NCI-H2171 treated with DMSO at 0.1 percent for 48 hours (cell line): ENCODE data around the gene RPS6KA2.

Source experiments
- DNase-seq: peaks from one replicate; lab custom pipeline; 2025; lab: John Stamatoyannopoulos, UW

The RPS6KA2 gene

DNA sequence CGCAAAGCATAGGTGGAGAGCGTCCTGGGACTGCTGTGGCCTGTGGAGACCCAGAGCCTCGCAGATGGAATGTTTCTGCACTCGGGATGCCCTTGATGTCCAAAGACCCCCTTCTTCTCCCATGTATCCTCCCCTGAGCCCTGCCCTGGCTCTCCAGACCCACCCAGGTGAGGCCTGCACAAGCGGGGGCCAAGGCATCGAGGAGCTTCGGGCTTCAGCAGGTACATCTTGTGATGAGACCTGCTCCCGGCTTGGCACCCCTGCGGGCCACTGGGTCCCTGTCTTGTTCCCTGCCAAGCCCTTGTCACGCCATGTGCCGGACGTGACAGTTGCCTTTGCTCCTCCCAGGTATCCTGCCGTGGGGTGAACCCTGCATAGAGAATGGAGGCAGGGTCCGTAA, 125.8 kb downstream of the RPS6KA2 start:
- no peak for DNase-seq

DNA sequence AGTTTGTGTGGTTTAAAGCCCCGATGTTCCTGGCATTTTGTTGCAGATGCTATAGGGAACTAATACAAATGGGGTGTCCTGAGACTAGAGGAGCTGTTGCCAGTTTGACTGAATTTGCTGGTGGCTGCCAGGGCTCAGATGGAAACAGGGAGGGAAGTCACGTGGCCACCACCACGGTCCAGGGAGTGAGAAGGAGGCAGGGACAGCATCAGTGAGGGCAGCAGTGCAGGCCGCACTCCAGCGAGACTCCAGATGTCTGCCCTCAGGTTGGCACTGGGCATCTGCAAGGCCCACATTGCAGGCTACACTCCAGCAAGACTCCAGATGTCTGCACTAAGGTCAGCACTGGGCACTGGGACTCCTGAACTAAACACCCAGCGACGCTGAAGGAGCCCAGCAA, 126.8 kb downstream of the RPS6KA2 start:
- no peak for DNase-seq

DNA sequence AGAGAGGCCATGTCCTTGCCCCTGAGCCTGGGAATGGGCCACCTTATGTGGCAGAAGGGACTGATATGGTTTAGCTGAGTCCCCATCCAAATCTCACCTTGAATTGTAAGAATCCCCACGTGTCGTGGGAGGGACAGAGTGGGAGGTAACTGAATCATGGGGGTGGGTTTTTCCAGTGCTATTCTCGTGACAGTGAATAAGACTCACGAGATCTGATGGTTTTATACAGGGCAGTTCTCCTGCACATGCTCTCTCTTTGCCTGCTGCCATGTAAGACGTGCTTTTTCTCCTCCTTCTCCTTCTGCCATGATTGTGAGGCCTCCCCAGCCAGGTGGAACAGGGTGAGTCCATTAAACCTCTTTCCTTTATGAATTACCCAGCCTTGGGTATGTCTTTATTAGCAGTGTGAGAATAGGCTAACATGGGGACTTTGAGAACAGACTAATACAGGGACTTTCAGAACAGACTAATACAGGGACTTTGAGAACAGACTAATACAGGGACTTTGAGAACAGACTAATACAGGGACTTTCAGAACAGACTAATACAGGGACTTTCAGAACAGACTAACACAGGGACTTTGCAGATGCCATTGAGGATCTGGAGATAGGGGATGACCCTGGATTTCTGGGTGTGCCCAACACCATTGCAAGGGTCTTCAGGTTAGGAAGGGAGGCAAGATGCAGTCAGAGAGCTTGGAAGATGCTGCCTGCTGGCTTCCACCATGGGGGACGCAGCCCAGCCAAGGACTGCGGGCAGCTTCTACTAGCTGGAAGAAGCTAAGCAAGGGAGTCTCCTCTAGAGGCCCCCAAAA, 127.5 kb downstream of the RPS6KA2 start:
- DNase-seq = no peak

DNA sequence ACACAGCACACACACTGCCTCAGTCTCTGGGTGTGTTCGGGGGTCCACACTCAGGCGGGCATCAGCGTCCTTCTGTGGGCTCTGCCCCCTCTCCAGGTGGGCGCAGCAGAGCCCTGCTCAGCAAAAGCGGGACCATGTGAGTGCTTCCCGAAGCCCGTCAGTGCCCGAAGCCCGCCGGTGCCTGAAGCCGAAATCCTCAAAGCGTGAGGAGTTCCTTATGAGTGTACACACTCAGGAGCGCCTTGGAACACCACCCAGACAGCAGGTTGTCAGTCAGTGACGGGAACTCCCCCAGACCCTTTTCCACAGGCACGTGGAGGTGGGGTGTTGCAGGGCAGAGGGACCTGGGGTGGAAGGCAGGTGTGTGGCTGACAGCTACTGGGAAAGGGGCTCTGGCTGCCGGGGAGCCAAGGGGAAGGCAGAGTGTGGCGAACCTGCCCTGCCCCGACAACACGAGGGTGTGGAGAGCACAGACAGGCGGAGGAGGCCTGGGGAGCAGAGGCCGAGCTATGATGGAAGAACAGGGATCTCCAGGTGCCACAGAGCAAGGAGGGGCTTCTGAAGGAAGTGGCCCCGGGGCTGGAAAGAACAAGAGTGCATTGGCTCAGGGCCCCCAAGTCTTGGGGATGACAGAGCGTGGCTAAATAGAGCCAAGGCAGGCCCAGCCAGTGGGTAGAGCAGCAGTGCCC, 128.2 kb downstream of the RPS6KA2 start:
- DNase-seq = no peak

DNA sequence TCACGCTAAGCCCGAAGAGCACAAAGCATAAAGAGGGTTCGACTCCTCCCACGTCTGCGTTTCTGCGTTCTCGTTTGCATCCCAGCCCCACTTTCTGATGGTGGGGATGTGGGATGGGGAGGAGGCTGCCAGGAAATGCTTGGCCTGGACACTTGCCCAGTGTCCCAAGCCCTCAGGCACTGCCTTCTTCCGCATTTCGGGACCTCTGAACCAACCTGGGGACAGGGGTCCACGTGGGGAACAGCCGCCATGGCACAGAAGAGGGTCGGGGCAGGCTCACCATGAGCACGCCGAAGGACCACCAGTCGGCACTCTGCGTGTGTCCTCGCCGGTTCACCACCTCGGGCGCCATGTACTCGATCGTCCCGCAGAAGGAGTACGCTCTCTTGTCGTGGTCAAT, 128.8 kb downstream of the RPS6KA2 start:
- no peak for DNase-seq

DNA sequence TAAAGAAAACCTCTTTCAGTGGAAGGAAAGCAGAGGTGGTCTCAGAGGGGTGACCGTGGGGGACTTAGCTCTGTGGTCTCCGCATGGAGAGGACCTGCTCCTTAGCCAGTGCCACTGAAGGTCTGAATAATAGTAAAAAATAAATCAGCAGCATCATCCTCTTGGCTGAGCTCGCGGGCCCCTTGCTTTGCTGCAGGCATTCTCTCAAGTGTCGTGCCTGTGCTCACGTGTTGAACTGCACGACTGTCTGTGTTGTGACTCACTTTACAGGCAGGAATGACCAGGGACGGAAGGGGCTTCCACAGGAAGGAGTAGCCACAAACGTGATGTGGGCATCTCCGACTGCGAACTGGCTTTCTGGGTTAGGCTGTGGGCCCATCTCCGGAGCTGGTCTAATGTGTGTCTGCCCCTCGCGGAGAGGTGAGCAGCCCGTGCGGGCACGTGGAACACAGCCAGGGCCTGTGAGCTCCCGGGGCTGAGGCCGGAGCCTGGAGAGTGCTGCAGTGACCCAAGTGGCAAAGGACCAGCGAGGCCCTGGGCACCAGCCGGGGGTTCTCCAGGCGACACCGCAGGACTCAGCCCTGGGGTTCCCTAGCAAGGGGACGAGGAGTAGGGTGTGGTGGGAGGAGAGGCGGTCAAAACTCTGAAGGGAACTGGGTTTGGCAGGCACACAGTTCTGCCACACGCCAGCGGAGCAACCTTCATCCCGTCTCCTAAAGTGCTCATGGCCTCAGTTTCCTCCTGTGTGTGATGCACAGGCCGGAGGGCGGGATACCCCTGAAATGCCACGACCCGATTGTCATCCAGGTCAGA, 129.8 kb downstream of the RPS6KA2 start:
- no peak for DNase-seq

DNA sequence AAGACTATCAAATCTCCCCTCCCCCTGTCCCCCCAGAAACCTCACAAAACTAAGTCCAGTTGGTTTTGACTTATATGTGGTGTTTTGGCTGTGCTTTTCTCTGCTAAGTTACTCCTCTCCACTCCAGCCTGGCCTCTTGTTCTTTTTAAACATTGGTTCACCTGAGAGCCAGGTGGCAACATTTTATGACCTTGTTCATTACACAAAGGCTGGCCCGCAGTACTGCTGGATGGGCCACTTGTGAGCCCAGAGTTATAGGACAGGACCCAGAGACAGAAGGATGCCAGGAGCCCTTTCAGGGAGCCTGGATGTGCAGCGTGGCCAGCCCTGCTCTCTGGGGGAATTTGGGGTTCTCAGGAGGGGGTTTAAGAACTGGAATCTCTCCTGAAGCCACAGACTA, 130.6 kb downstream of the RPS6KA2 start:
- no peak for DNase-seq

DNA sequence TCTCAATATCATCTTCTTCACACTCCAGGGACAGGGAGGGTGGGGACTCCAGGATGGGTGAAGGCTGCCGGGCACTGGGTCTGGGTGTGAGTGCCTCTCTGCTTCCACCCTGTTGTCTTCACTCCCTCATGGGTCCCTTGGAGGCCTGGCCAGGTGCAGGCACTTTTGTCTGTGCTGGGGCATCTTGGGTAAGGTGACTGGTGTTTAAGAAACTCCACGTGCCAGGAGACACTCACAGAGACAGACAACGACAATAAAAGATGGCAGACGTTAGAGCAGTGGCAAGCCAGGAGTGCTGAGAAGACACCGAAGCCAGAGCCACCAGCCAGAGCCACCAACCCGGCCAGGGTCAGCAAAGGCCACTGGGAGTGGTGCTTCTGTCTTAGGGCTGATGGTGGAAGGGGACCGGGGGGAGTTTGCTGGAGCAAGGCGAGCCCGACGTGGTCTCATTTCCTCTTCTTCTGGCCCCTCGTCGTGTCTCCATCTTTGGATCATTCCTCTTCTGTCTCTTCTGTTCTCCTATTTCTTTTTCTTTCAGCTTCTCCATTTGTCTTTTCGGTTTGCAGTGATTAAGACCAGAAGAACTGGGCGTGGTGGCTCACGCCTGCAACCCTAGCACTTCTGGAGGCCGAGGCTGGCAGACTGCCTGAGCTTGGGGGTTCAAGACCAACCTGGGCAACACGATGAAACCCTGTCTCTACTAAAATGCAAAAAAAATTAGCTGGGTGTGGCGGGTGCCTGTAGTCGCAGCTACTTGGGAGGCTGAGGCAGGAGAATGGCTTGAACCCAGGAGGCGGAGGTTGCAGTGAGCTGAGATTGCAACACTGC, 131.3 kb downstream of the RPS6KA2 start:
- no peak for DNase-seq

DNA sequence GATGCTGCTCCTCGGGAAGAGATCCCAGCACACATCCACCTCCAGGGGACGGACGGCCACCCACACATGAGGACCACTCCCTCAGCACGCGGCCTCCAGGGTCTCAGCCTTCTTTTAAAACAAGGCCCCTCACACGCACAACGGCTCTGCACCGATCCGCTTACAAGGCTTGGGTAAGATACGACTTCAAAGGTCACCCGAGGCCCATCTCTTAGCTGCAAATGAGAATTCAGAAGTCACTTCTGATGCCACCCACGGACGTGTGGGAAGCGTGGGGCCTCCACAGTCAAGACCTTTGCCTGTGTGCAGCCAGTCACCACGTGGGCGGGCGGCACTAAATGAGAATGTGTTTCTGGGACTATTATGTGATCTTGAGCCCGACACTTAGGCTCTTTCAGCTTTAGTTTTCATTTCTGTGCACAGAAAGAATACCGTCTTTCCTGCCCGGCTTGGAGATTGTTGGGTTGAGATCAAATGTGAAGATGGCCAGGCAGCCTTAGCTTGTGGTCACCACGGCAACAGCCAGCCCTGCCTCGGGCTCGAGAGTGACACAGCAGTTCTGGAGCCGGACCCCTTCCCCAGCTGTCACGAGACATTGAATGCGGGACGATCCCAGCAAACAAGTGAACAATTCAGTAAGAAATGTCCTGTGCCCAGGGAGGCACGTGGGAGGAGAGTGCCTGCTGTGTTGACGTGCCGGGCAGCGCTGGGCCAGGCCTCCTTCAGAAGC, 132.1 kb downstream of the RPS6KA2 start:
- DNase-seq = no peak

DNA sequence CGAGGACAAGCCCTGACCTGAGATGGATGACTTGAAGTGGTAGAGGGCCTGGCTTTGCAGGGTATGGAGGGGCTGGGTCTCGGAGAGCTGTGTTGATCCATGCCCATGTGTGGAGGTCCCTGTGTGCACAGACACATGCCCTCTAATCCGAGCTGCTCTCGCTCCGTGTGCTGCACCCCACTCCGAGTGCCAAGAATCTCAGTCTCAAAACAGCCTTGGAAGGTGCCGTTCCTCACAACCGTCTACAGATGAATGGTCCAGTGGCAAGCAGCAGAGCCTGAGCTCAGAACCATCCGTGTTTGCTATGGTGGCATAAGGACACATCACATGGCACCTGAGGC, 133.0 kb downstream of the RPS6KA2 start:
- no peak for DNase-seq

DNA sequence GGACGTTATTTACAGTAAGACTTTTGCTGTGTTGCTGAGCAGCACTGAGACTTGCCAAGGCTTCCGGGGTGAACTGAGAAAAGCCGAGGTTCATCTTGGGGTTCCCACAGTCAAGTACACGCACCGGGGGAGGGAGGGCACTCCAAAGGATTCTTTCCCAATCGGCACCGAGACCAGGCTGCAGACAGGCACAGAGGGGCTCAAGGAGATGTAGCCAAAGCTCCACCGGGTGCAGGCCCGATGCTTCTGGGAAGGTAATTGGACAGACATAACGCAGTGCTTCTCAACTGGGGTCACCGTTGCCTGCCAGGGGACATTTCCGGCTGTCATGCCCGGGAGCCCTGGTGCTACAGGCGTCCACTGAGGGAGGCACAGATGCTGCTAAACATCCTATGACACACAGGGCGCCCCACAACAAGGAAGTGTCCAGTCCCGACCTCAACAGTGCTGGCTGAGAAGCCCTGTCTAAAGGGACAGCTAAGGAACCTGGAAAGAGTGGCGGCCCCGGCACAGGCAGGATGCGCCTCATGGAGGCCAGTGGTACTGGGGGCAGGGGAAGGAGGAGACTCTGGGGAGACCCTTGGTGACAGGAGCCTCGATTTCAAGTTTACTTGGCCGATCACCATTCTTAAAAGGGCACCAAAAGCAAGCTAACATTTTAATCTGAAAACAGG, 133.5 kb downstream of the RPS6KA2 start:
- DNase-seq = no peak

DNA sequence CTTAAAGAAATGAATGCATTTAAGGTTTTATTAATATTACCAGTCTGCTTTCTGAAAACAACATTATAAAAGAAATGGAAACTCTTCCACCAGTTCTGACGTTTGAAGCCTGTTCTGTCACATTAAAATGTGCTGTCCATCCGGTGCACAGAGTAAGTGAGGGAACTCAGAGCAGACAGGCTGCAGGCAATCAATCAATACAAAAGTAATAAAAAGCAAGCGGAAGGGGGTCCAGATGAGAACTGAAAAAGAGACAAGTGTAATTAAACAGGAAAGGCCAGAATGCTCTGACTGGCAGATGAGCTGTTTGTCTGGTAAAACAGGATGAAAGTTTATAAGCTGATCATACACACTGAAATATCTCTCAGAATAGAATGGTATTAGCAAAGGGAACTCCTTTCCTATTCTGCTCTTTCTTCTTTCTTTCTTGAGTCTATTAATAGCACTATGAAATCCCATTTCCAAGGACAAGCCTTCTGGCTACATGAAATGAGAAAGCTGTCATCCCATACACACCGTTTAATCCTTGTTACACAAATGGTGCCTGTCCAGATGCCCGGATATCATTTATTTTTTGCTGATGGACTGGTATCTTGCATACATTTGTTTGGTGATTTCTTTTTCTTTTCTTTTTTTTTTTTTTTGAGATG, 134.8 kb downstream of the RPS6KA2 start:
- no peak for DNase-seq

DNA sequence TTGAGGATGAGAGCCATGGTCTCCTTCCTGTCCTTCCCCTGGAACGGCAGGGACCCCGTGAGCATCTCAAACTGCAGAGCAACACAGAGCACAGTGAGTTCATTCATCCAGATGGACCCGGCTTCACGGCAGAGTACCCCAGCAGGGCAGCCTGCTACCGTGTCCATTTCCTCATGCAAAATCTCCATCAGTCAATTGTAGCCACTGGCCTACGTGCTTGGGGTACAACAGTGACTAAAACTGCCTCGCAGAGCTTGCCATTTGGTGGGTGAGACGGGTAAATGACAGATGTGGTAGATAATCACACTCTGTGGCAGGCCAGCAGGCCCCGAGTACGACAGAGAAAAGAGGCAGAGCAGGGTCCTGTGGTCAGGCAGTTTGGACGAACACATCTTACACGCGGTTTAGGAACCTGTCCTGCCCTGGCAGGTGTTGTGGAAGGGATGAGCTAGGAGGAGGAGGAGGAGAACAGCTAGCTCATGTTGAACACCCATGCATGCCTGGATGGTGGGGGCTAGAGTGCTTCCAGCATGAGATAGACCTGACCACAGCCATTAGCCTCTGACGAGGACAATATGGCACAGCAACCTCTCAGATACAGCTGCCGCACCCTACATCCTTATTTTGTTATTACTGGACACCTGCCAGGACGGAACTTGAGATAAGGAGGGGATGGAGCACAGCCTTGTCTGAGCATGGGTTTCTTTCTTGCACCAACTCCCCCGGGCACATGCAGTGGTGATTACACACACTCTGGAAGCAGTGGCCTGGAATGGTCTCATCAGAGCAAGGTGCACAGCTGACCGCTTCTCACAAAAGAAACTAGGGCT, 136.2 kb downstream of the RPS6KA2 start:
- DNase-seq = peak; percentile 77

DNA sequence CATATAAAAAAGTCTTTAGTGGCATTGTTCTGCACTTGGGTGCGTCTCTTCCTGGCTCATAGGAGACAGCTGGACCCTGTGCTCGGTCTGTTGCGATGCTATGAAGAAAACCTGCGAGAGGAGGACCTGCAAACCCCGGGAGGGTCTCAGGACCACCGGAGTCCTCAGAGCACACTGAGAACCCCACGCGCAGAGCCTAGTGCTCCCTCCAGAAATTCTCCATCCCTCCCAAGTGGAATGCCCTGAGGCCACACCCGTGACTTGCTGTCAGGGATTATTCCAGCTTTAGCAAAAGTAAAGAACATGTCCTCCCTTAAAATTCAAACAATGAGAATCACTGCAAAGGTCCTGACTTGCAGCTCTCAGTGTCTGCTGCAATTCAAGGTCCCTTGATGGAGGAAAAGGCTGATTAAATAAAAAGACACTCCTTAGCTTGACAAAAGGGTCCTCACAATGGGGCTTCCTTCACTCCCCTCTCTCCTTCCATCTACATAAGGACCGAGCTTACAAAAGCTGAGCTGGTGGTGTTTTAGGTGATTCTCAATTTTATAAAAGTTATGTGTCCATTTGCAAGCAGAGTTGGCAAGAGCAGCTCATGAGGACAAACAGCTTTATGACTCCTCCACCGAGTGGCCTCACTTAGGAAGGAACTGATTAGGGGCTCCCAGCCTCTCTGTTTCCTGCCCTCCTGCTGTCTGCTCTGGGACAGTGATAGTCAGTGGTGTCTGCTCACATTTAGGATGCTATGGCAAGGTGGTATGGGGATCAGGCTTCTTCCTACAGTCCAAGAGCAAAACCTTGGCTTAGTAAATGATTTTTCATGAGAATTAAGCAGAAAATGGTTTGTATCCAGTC, 137.5 kb downstream of the RPS6KA2 start:
- no peak for DNase-seq

DNA sequence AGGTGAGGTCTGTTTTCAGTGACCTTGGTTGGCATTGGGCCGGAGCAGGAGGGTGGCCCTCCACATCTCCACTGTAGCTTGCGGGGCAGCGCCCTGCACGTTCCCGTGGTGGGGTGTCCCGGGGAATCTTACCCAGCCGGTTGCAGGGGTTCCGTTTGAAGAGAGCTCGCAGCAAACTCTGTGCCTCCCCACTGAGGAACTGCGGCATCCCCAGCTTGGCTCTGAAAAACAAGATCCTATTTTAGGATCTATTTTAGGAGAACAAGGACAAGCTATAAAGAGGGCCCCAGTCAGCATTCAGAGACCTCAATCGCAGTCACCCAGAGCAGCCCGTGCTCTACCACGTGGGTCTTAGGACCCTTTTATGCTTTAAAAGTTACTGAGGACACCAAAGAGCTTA, 138.3 kb downstream of the RPS6KA2 start:
- no peak for DNase-seq

DNA sequence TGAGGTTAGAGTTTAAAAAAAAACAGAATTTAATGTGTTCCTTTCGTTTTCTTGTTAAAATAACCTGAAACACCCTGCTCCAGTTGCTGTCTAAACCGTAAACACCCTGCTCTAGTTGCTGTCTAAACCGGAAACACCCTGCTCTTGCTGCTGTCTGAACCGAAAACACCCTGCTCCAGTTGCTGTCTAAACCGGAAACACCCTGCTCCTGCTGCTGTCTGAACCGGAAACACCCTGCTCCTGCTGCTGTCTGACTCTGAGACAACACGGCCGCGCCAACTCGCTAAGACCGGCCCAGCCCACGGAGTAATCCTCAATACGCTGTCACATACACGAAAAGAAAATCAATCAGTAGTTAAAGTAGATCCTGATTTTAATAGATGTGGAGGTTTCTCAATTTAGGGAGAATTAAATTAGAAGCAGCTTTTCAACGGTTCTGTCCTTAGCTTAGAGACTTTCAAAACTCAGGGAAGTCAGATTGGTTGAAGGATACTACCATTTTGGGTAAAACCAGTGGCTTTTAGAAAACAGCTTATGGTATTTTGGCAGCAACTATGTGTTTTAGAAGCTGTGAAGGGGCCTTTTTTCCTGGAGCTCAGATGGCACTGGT, 138.9 kb downstream of the RPS6KA2 start:
- peak; percentile 7 for DNase-seq

DNA sequence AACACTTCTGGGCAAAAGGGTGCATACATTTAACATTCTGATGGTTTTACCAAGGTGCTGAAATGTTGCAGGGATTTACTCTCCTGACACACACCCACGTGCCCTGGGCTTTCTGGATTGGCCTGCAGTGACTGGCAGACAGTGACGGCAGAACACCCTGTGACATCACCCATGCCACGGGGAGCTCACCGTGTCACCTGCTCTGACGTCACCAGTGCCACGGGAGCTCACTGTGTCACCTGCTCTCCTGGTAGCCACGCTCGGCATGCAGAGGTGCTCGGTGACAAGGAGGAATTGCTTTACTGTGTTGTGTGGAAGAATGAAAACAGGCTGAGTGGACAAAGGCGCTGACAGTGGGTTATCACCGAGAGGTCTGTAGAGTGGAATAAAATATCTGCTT, 139.9 kb downstream of the RPS6KA2 start:
- DNase-seq = no peak

DNA sequence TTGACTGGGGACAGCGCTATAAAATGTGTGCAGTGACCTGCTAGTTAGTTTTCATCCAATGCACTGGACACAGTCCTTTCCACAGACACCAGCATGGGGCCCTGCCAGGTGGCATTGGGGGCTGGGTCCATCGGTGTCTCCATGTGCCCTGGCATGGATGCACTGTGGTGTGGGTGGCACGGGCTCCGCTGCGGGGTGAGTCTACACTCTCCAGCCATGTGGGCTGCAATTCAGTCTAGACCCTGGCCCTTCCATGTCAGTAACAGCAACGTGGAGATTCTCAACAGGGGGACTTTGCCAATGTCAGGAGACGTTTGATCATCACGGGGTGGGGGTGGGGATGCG, 140.5 kb downstream of the RPS6KA2 start:
- DNase-seq = no peak
